GM12878 (cell line): ENCODE data around the gene TMEM151A. TPM values are rescaled to one million over a fixed set of nuclear protein-coding genes. Genes with fewer than 3 reads are reported as not detected.

Experiments used
- CHD1 ChIP-seq: IDR thresholded peaks from 2 replicates; pipeline ENCODE4 v1.6.1; 2012; ENCODE audit warnings: low read depth, low read length, improper control_type of control experiment
- CTCF ChIP-seq, 3 experiments: IDR thresholded peaks in 2 of 3; conservative IDR thresholded peaks in 1 of 3; 2 replicates each; pipeline ENCODE4 v1.5.1; 2011; ENCODE audit warnings: low read depth in 3 of 3, low read length in 3 of 3, mild to moderate bottlenecking in 3 of 3, control low read depth in 2 of 3, moderate library complexity in 2 of 3, inconsistent platforms in 1 of 3, mixed read lengths in 1 of 3; ENCODE audit not compliant: control insufficient read depth in 2 of 3, insufficient read depth in 1 of 3; ENCODE audit errors: extremely low read depth in 1 of 3
- DPF2 ChIP-seq: fragments of 450-650 bp; IDR thresholded peaks from 2 replicates; pipeline ENCODE4 v1.6.1; 2017; ENCODE audit warnings: mild to moderate bottlenecking
- EED ChIP-seq: sonication (generic); IDR thresholded peaks from 2 replicates; pipeline ENCODE4 v1.6.1; 2016; ENCODE audit warnings: antibody characterized with exemption, low read depth
- IKZF2 ChIP-seq, 2 experiments: fragments of 450-650 bp; IDR thresholded peaks; 2 replicates each; pipeline ENCODE4 v1.6.1; 2017; ENCODE audit warnings: mild to moderate bottlenecking in 2 of 2, moderate library complexity in 2 of 2
- IRF5 ChIP-seq: fragments of 450-650 bp; IDR thresholded peaks from 2 replicates; pipeline ENCODE4 v1.6.1; 2017; ENCODE audit warnings: borderline replicate concordance
- LARP7 ChIP-seq: fragments of 450-650 bp; IDR thresholded peaks from 2 replicates; pipeline ENCODE4 v1.6.1; 2017; ENCODE audit warnings: mild to moderate bottlenecking
- NKRF ChIP-seq: fragments of 450-650 bp; conservative IDR thresholded peaks from 2 replicates; pipeline ENCODE4 v1.6.1; 2017; ENCODE audit warnings: mild to moderate bottlenecking, moderate library complexity
- PKNOX1 ChIP-seq: fragments of 450-650 bp; IDR thresholded peaks from 2 replicates; pipeline ENCODE4 v1.6.1; 2016; ENCODE audit warnings: mild to moderate bottlenecking
- RB1 ChIP-seq: fragments of 450-650 bp; formaldehyde crosslinking; IDR thresholded peaks from 2 replicates; pipeline ENCODE4 v1.6.1; 2017; ENCODE audit warnings: mild to moderate bottlenecking, borderline replicate concordance
- RELB ChIP-seq: fragments of 450-650 bp; IDR thresholded peaks from 2 replicates; pipeline ENCODE4 v1.6.1; 2017; ENCODE audit warnings: low read depth, mild to moderate bottlenecking, moderate library complexity
- SPI1 ChIP-seq: IDR thresholded peaks from 2 replicates; pipeline ENCODE4 v1.6.1; 2011; ENCODE audit warnings: low read depth, mild to moderate bottlenecking, low read length, moderate library complexity, borderline replicate concordance; ENCODE audit not compliant: insufficient read depth
- STAT1 ChIP-seq: fragments of 450-650 bp; conservative IDR thresholded peaks from 2 replicates; pipeline ENCODE4 v1.6.1; 2014; ENCODE audit warnings: antibody characterized with exemption, mild to moderate bottlenecking
- ZNF207 ChIP-seq: fragments of 450-650 bp; IDR thresholded peaks from 2 replicates; pipeline ENCODE4 v1.6.1; 2014; ENCODE audit warnings: antibody characterized with exemption, mild to moderate bottlenecking, borderline replicate concordance
- polyA plus RNA-seq, 11 experiments: library from polyadenylated mRNA; depleted of rRNA in 4 of 11; unstranded in 6 of 11; stranded (reverse) in 5 of 11; fragments of >200 nt; fragmentation: Nextera tagmentation in 4 of 11; fragmentation: Illumina TruSeq in 1 of 11; extraction: Ambion mirVana in 4 of 11; extraction: Trizol in 1 of 11; gene quantifications; 1 replicate in 1 of 11; 2 replicates in 10 of 11; pipeline versions ENCODE4 v1.2.1 to v1.2.3, GENCODE V29; 2011 to 2016; ENCODE audit warnings: inconsistent platforms in 2 of 11, missing spikeins in 2 of 11, low read depth in 1 of 11
- total RNA-seq, 4 experiments: library from RNA; depleted of rRNA in 3 of 4; stranded (reverse); fragments of >200 nt in 3 of 4; fragmentation: Illumina TruSeq in 1 of 4; extraction: Trizol in 1 of 4; gene quantifications; 2 replicates each; pipeline versions ENCODE4 v1.2.1 to v1.2.3, GENCODE V29; 2013 to 2021

TMEM151A gene
- total and polyA plus RNA-seq, 10 of the 15 experiments (the other 5 are each of a cell fraction or from before 2014, with no cell fraction given) = not detected

- peak; percentile 47; the same call in 1 of the 2 replicates for TF ChIP-seq RELB
- 0 out of 2 replicates have a peak, but pooled peaks have one; percentile 46 for TF ChIP-seq RB1
- TF ChIP-seq PKNOX1 = 0 out of 2 replicates have a peak, but pooled peaks have one; percentile 9
- no peak for TF ChIP-seq STAT1
- TF ChIP-seq LARP7 = 0 out of 2 replicates have a peak, but pooled peaks have one; percentile 42
- peak in 2 of 3 experiments; percentile 14 to 25; a peak in 1 of 6 replicates for TF ChIP-seq CTCF (IDR thresholded peaks at IDR 0.05 in 2 of 3, conservative IDR thresholded peaks at IDR 0.05 in 1 of 3; ENCODE audit: control insufficient read depth in 2 of 3, extremely low read depth in 1 of 3, insufficient read depth in 1 of 3, low read depth in 3 of 3, low read length in 3 of 3)
- TF ChIP-seq IKZF2 (IDR thresholded peaks at IDR 0.05) = peak; percentile 64 to 69
- no peak for TF ChIP-seq ZNF207
- TF ChIP-seq SPI1 = peak; percentile 53; the same call in 1 of the 2 replicates
- peak; percentile 57; the same call in 1 of the 2 replicates for TF ChIP-seq NKRF
- 0 out of 2 replicates have a peak, but pooled peaks have one; percentile 11 for TF ChIP-seq DPF2
- TF ChIP-seq EED = peak; percentile 49; the same call in 1 of the 2 replicates
- TF ChIP-seq CHD1 = 0 out of 2 replicates have a peak, but pooled peaks have one; percentile 52
- no peak for TF ChIP-seq IRF5
These were observed 22.5 kb upstream of the TMEM151A start (continued) for GRCh38 chr11:66268952-66269905.
